GM23338 (cell line): ENCODE measurements around the gene NAT8L.

Source experiments
- EZH2 ChIP-seq: fragments of 200-600 bp; sonication (generic); IDR thresholded peaks from one replicate; pipeline ENCODE4 v1.8.0; 2017; ENCODE audit warnings: antibody characterized with exemption, mild to moderate bottlenecking, low read depth; ENCODE audit not compliant: unreplicated experiment
- POLR2AphosphoS5 ChIP-seq: IDR thresholded peaks from 2 replicates; pipeline ENCODE4 v1.6.1; 2016; ENCODE audit warnings: antibody characterized with exemption, low read depth
- STAT1 ChIP-seq: IDR thresholded peaks from one replicate; pipeline ENCODE4 v1.6.1; 2016; ENCODE audit warnings: antibody characterized with exemption; ENCODE audit not compliant: unreplicated experiment
- TF ChIP-seq, protein P1 (sequence below), 2 experiments: fragments of 200-600 bp in 1 of 2; sonication (generic) in 1 of 2; conservative IDR thresholded peaks; 2 replicates each; pipeline versions ENCODE4 v1.5.1 to v1.6.1; 2016 to 2017; ENCODE audit warnings: antibody characterized with exemption in 2 of 2, low read depth in 2 of 2, mild to moderate bottlenecking in 2 of 2, moderate library complexity in 1 of 2
- TF ChIP-seq, protein P2 (sequence below): IDR thresholded peaks from one replicate; pipeline ENCODE4 v1.6.1; 2018; ENCODE audit warnings: antibody characterized with exemption; ENCODE audit not compliant: unreplicated experiment

GRCh38 chr4:2044119-2044485 lies 15.0 kb upstream of the NAT8L start:
- TF ChIP-seq, protein P1, sequence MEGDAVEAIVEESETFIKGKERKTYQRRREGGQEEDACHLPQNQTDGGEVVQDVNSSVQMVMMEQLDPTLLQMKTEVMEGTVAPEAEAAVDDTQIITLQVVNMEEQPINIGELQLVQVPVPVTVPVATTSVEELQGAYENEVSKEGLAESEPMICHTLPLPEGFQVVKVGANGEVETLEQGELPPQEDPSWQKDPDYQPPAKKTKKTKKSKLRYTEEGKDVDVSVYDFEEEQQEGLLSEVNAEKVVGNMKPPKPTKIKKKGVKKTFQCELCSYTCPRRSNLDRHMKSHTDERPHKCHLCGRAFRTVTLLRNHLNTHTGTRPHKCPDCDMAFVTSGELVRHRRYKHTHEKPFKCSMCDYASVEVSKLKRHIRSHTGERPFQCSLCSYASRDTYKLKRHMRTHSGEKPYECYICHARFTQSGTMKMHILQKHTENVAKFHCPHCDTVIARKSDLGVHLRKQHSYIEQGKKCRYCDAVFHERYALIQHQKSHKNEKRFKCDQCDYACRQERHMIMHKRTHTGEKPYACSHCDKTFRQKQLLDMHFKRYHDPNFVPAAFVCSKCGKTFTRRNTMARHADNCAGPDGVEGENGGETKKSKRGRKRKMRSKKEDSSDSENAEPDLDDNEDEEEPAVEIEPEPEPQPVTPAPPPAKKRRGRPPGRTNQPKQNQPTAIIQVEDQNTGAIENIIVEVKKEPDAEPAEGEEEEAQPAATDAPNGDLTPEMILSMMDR (conservative IDR thresholded peaks at IDR 0.05; ENCODE audit: low read depth in 2 of 2) = no peak
- TF ChIP-seq, protein P2, sequence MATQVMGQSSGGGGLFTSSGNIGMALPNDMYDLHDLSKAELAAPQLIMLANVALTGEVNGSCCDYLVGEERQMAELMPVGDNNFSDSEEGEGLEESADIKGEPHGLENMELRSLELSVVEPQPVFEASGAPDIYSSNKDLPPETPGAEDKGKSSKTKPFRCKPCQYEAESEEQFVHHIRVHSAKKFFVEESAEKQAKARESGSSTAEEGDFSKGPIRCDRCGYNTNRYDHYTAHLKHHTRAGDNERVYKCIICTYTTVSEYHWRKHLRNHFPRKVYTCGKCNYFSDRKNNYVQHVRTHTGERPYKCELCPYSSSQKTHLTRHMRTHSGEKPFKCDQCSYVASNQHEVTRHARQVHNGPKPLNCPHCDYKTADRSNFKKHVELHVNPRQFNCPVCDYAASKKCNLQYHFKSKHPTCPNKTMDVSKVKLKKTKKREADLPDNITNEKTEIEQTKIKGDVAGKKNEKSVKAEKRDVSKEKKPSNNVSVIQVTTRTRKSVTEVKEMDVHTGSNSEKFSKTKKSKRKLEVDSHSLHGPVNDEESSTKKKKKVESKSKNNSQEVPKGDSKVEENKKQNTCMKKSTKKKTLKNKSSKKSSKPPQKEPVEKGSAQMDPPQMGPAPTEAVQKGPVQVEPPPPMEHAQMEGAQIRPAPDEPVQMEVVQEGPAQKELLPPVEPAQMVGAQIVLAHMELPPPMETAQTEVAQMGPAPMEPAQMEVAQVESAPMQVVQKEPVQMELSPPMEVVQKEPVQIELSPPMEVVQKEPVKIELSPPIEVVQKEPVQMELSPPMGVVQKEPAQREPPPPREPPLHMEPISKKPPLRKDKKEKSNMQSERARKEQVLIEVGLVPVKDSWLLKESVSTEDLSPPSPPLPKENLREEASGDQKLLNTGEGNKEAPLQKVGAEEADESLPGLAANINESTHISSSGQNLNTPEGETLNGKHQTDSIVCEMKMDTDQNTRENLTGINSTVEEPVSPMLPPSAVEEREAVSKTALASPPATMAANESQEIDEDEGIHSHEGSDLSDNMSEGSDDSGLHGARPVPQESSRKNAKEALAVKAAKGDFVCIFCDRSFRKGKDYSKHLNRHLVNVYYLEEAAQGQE = no peak
- TF ChIP-seq EZH2 (no peak), POLR2AphosphoS5 (no peak), STAT1 (no peak)
